GM15510 (cell line): Measurements from ENCODE around the gene KDM1B.

Source experiments
- POLR2A ChIP-seq: IDR thresholded peaks from 3 replicates; pipeline ENCODE4 v1.6.1; 2011; ENCODE audit warnings: borderline replicate concordance; ENCODE audit not compliant: insufficient read length; ENCODE audit errors: extremely low read depth

KDM1B gene

DNA sequence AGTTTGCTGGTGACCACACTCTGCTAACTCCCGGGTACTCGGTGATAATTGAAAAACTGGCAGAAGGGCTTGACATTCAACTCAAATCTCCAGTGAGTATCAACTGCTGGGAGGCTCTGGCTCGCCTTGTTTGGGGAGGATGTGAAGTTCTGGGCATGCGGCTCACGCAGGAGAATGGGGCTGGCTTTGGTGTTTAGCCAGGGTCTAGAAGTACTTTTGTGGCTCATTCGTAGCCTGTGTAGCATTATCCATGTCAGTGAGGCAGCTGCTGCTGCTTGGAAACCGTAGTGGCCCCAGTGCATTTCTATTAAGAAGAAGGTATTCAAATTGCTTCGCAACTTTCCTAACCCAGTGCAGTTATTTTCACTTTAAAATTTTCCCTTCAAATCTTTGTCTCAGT, 52.2 kb downstream of the KDM1B start:
- no peak for TF ChIP-seq POLR2A

DNA sequence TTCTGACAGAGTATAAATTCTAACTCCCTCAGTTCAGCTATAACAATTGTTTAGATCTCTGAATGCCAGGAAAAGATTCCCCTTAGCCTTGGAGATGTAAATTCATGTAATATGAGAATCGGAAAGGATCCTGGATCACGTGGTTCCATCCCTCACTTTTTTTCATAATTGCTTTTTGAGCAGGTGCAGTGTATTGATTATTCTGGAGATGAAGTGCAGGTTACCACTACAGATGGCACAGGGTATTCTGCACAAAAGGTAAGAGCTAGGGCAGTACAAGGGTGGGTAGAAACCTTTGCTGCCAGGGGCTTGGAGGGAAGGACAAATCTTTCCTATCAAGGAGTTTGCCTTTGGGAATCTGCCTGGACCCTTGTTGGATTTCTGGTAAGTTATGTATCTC, 52.7 kb downstream of the KDM1B start:
- TF ChIP-seq POLR2A = no peak

DNA sequence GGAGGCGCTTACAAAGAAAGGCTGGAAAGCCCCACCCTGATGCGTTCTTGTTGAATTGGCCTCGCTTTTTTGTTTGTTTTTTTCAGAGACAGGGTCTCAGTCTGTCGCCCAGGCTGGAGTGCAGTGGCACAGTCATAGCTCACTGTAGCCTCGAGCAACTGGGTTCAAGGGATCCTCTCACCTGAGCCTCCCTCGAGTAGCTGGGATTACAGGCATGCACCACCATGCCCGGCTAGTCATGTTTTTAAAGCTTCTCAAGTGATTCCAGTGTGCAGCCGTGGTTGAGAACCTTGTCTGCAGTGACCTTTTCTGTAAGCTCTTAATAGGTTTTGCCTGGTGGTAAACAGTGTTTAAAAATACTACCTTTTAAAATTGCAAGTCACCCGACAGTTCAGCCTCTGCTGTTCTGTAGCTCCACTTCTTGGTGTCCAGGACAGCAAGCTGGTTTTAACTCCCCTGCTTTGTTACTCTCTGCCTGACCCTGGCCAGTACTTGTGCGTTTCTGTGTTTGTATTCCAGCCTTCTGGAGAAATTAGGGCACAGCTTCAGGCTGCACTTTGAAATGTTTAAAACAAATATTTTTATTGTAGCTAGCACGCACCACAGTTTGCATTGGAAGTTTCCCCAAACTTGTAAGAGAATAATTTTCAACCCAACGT, 54.4 kb downstream of the KDM1B start:
- TF ChIP-seq POLR2A = no peak

DNA sequence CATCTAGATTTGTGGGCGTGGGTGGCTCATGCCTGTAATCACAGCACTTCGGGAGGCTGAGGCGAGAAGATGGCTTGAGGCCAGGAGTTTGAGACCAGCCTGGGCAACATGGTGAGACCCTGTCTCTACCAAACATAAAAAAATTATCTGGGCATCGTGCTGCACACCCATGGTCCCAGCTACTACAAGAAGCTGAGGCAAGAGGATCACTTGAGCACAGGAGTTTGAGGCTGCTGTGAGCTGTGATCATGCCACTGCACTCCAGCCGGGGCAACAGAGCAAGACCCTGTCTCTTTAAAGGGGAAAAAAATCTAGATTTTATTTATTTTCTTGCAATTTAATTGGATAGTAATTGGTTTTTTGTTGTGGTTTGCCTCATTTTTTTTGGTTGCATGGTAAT, 55.5 kb downstream of the KDM1B start:
- TF ChIP-seq POLR2A = no peak

DNA sequence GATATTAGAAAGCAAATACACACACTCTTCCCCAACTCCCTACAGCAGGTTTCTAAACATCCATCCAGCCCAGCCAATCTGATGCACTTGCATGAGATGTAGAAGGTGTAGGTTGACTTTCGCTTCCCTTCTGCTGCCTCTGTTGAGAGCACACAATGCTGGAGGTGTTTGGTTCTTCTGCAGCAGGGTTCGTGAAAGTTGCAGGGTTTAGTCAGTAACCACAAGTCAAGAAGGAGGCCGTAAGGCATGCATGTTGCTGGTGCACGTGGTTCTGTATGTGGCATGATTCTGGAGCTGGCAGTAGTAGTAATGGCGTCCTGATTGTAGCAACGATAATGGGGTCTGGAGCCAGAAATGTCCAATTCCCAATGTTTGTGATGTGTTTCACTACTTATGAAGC, 56.1 kb downstream of the KDM1B start:
- TF ChIP-seq POLR2A = no peak

DNA sequence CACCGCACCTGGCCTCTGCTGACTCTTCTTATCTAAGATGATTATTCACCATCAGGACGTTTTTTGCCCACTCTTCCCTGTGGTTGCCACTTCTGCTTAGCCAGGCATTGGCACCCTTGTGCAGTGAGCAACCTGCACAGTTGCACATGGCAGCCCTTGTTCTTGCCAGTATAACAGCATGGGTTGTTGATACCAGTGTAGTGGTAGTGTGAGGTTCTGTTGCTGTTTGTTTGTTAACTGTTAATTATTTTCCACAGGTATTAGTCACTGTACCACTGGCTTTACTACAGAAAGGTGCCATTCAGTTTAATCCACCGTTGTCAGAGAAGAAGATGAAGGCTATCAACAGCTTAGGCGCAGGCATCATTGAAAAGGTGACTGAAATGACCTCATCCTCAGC, 57.0 kb downstream of the KDM1B start:
- TF ChIP-seq POLR2A = no peak

DNA sequence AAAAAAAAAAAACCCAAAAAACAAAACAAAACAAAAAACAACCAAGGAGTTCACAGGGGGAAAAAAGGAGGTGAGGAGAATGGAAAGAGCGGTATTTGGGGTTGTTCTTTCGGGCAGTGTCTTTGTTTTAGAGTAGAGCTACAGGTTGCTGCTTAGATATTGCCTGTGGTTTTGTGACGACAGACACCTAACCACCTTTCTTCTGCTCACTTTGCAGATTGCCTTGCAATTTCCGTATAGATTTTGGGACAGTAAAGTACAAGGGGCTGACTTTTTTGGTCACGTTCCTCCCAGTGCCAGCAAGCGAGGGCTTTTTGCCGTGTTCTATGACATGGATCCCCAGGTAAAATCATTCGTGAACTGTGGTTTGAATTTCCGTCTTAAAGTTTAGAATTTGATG, 58.2 kb downstream of the KDM1B start:
- no peak for TF ChIP-seq POLR2A

DNA sequence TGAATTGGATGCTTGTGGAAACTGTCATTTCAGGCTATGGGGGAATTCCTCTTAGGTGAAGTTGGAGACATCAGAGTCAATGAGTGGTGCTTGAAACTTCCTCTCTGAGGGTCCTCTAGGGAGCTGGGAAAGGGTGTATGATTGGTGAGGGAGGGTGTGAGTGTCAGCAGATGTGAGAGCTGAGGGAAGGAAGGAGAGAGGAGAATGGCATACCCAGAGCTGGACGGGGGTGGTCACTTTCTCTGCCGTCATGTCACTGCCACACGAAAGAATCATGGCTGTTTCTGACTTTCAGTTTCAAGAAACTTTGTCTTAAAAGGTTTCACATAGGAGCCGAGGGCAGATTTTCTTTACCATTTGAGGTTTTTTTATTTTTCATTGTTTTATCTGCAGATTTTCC, 58.8 kb downstream of the KDM1B start:
- TF ChIP-seq POLR2A = no peak

DNA sequence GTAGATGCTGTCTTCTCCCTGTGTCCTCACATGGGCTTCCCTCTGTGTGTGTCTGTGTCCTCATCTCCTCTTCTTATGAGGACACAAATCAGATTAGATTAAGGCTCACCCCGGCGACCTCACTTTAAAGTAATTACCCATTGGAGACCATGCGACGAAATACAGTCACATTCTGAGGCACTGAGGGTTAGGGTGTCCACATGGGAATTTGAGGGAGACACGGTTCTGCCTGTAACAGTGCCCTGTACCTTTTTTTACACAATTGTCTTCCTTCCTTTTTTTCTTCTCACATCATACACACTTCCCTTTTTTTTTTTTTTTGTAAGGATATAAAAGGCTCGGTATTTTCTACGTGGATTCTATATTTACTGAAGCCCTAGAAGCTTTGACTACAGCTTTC, 60.2 kb downstream of the KDM1B start:
- no peak for TF ChIP-seq POLR2A

DNA sequence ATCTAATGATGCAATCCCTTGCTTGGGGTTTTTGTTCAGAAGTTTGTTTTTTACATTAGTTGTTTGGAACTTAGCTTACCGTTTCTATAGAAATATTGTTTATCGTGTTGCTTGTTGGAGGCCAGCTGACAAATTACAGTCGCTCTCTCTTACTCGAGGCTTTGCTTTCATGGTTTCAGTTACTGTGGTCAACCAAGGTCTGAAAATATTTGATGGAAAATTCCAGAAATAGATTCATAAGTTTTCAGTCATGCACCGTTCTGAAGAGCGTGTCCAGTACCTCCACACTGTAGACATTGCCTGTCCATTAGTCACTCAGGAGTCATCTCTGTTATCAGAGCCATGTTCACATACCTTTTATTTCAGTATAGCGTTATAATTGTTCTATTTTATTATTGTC, 61.2 kb downstream of the KDM1B start:
- TF ChIP-seq POLR2A = no peak

DNA sequence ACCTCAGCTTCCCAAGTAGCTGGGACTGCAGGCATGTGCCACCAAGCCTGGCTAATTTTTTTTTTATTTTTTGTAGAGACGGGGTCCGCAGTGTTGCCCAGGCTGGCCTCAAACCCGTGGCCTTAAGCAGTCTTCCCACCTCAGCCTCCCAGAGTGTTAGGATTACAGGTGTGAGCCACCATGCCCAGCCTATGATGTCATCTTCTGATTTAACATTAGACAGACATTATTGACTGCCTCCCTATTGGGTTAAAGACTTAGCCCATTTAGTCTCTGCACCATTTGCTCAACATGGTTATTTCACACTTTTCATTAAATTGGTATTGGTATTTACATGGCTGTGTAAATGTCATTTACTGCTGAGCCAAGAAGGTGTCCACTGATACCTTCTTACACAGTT, 63.0 kb downstream of the KDM1B start:
- no peak for TF ChIP-seq POLR2A

DNA sequence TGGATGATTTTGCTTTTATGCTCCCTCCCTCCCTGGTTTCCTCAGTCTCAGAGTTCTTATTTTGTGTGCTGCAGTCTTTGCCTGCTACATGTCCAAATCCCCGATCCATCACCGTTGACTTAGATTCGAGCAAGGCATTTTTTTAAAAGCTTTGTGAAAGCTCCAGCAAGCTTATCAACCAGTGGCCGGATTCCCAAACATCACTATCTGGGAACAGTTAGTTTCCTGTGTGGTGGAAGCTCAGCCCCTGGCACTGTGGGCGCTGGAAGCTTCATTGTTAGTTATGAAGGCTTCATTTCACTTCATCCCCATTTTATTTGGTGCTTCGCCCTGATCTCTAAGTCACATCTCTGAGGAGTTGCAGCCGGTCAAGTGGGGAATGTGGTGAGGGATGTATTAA, 64.4 kb downstream of the KDM1B start:
- no peak for TF ChIP-seq POLR2A

DNA sequence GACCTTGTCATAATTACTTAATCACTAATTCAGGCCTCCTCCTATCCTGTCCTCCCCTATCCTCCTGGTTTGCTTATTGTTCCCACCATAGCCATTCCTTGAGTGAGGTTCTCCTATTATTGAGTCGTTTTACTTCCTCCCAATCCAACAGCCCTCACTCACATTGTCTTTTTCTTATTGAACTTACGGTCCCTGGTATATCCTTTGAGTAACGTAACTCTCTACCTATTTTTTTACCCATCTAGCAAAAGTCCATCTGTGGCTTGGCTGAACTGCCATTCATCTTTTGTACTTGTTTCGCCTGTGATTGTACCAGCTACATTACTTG, 66.0 kb downstream of the KDM1B start:
- no peak for TF ChIP-seq POLR2A

DNA sequence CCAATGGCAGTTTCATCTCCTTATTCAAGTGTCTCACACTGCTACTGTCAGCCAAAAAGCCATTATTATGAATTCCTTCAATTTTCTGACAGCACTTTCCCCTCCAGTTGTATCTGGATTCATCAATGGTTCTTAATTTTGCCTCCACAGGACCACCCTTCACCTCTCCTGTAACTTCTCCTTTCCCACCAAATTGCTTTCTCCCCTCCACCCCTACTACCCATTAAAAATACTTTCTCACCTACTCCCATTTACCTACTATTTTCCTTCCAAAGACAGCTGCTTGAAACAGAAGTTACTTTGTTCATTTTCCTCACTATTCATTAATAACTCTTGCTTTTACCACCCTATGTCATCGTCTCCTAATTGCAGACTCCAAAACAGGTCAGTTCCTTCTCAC, 79.3 kb downstream of the KDM1B start:
- TF ChIP-seq POLR2A = no peak

DNA sequence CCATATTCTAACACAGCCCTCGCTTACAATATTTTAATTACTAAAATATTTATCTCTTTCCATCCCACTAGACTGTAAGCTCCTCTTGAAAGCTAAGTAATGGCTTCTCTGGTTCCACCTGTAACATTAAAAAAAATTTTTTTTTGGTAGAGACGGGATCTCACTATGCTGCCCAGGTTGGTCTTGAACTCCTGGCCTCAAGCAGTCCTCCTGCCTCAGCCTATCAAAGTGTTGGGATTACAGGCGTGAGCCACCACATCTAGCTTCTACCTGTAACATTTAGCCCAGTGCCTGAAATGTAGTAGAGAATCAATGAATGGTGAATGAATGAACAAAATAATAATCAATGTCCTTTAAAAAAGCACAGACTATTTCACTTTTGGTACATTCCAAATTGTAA, 80.3 kb downstream of the KDM1B start:
- TF ChIP-seq POLR2A = no peak

DNA sequence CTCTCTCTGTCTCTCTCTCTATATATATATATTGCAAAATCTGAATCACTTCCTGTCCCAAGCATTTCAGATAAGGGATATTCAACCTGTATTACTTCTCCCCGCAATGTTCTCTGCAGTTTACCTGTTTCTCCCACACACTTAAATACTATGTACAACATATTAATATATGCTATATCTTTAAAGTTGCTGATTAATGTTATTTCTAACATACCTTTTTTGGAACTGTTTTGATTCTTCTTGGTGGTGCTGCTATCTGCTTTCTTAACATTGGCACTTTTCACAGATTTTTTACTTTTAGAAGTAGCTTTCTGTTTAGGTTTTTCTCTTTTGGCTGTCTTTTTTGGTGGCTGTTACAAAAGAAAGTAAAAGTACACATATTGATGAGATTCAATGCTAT, 81.9 kb downstream of the KDM1B start:
- TF ChIP-seq POLR2A = no peak

DNA sequence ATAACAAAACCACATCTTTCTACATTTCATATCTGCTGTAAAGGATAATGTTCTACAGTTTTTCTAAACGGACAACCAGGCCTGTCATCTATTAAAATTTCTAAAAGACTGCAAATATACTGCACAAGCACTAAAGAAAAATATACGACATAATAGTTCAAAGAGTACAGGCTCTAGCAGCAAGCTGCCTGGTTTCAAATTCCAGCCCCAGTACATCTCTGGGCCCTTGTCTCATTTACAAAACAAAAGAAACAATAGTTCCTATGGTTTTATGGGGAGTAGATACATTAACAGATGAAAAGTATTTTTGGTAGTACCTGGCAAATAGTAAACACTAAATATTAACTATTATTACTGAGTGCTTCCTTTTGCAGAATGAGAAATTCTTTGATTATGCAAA, 85.0 kb downstream of the KDM1B start:
- no peak for TF ChIP-seq POLR2A
